Endometrial microvascular endothelial cells (primary cell): Measurements from ENCODE around the gene GPATCH2L. TPM values are rescaled to one million over a fixed set of nuclear protein-coding genes. Genes with fewer than 3 reads are reported as not detected.

ENCODE experiments used
- in situ Hi-C: cut with HindIII; loops from 2 replicates; pipeline ENCODE4 v1.10.0; 2017; ENCODE audit warnings: low sequenced_read_pairs, low pct_unique_long_range_greater_than_20kb; ENCODE audit errors: inconsistent ontology term
- total RNA-seq: library from RNA; depleted of rRNA; stranded (reverse); fragments of >200 nt; gene quantifications from one replicate; pipeline ENCODE4 v1.2.3, GENCODE V29; 2015; ENCODE audit errors: inconsistent ontology term

Gene GPATCH2L
- total RNA-seq, 1 donor from 2014 or later, result 44.7 TPM

- in situ Hi-C loops, result no loop called here
Measured at GRCh38 chr14:76193696-76194095, 42.0 kb downstream of the GPATCH2L start.

- in situ Hi-C loops, result no loop called here
Measured at GRCh38 chr14:76194327-76194726, 42.6 kb downstream of the GPATCH2L start.

GRCh38 chr14:76195003-76195402, 43.3 kb downstream of the GPATCH2L start:
- in situ Hi-C loops, result no loop called here

- in situ Hi-C loops, result no loop called here
Measured at GRCh38 chr14:76196980-76197695, 45.4 kb downstream of the GPATCH2L start.

- in situ Hi-C loops, result no loop called here
Measured at GRCh38 chr14:76201162-76201561, 49.4 kb downstream of the GPATCH2L start.

- in situ Hi-C loops, result no loop called here
Measured at GRCh38 chr14:76203086-76204001, 51.6 kb downstream of the GPATCH2L start.

- in situ Hi-C loops, result no loop called here
Measured at GRCh38 chr14:76204461-76205230, 52.9 kb downstream of the GPATCH2L start.

- in situ Hi-C loops, result no loop called here
Measured at GRCh38 chr14:76205708-76206107, 54.0 kb downstream of the GPATCH2L start.

- in situ Hi-C loops, result no loop called here
Measured at GRCh38 chr14:76208340-76208739, 56.6 kb downstream of the GPATCH2L start.

- in situ Hi-C loops, result no loop called here
Measured at GRCh38 chr14:76212242-76212641, 60.5 kb downstream of the GPATCH2L start.

GRCh38 chr14:76217179-76217578, 65.5 kb downstream of the GPATCH2L start:
- in situ Hi-C loops, result no loop called here

GRCh38 chr14:76218662-76219061, 66.9 kb downstream of the GPATCH2L start:
- in situ Hi-C loops, result no loop called here

GRCh38 chr14:76219873-76220272, 68.2 kb downstream of the GPATCH2L start:
- in situ Hi-C loops, result no loop called here

- in situ Hi-C loops, result no loop called here
Measured at GRCh38 chr14:76227450-76228050, 75.8 kb downstream of the GPATCH2L start.

GRCh38 chr14:76228138-76228537, 76.4 kb downstream of the GPATCH2L start:
- in situ Hi-C loops, result no loop called here

- in situ Hi-C loops, result no loop called here
Measured at GRCh38 chr14:76232800-76233199, 81.1 kb downstream of the GPATCH2L start.

- in situ Hi-C loops, result no loop called here
Measured at GRCh38 chr14:76235628-76236027, 83.9 kb downstream of the GPATCH2L start.

GRCh38 chr14:76236172-76237130, 84.7 kb downstream of the GPATCH2L start:
- in situ Hi-C loops, result no loop called here
